GF-D8 (cell line): ENCODE measurements around the gene KCNF1.

Experiments
- DNase-seq: peaks from one replicate; lab custom pipeline; 2025; lab: John Stamatoyannopoulos, UW

Gene KCNF1

GRCh38 chr2:10911291-10912075 is at the start of gene KCNF1:
KCNF1 (plus strand) TSS chr2:10911934; CDS start chr2:10912427, 493 bp downstream.
- DNase-seq = no peak

- no peak for DNase-seq
Observed at GRCh38 chr2:10862330-10862729, 49.4 kb upstream of the KCNF1 start.

- DNase-seq = no peak
Observed at GRCh38 chr2:10863047-10863446, 48.7 kb upstream of the KCNF1 start.

- peak; percentile 25 for DNase-seq
Observed at GRCh38 chr2:10863837-10864236, 47.9 kb upstream of the KCNF1 start.

- DNase-seq = no peak
Observed at GRCh38 chr2:10864251-10864650, 47.5 kb upstream of the KCNF1 start.

GRCh38 chr2:10864861-10865636 is 46.7 kb upstream of the KCNF1 start:
- DNase-seq = no peak

GRCh38 chr2:10865841-10866240 is 45.9 kb upstream of the KCNF1 start:
- DNase-seq = no peak

GRCh38 chr2:10867692-10868420 is 43.9 kb upstream of the KCNF1 start:
- no peak for DNase-seq

- no peak for DNase-seq
Observed at GRCh38 chr2:10868465-10869314, 43.0 kb upstream of the KCNF1 start.

- DNase-seq = no peak
Observed at GRCh38 chr2:10871978-10872377, 39.8 kb upstream of the KCNF1 start.

- no peak for DNase-seq
Observed at GRCh38 chr2:10873171-10873570, 38.6 kb upstream of the KCNF1 start.

- no peak for DNase-seq
Observed at GRCh38 chr2:10873790-10874437, 37.8 kb upstream of the KCNF1 start.

- no peak for DNase-seq
Observed at GRCh38 chr2:10875126-10875525, 36.6 kb upstream of the KCNF1 start.

GRCh38 chr2:10876394-10876793 is 35.3 kb upstream of the KCNF1 start:
- DNase-seq = peak; percentile 43

- no peak for DNase-seq
Observed at GRCh38 chr2:10876963-10877362, 34.8 kb upstream of the KCNF1 start.

GRCh38 chr2:10877651-10878111 is 34.1 kb upstream of the KCNF1 start:
- no peak for DNase-seq

GRCh38 chr2:10878268-10878915 is 33.3 kb upstream of the KCNF1 start:
- no peak for DNase-seq

GRCh38 chr2:10879159-10879558 is 32.6 kb upstream of the KCNF1 start:
- DNase-seq = no peak

- no peak for DNase-seq
Observed at GRCh38 chr2:10879624-10880585, 31.8 kb upstream of the KCNF1 start.
